CD14-positive monocyte (primary cell): ENCODE results near the gene RNF26. TPM values are rescaled to one million over a fixed set of nuclear protein-coding genes. Genes with fewer than 3 reads are reported as not detected.

Source experiments
- DNase-seq, 3 donors: peaks; one replicate each; pipeline ENCODE4 v3.0.0-alpha.2; 2011 to 2022
- H2AFZ ChIP-seq: 2 replicates; pipeline ENCODE4 v1.6.0; 2012; ENCODE audit warnings: mild to moderate bottlenecking, low read depth, low read length, inconsistent platforms; ENCODE audit not compliant: insufficient read depth, poor library complexity, severe bottlenecking
- H3K27ac ChIP-seq, 2 donors: 1 replicate in 1 of 2; 2 replicates in 1 of 2; pipeline ENCODE4 v1.5.1; 2012 to 2013; ENCODE audit warnings: low read length in 2 of 2, control low read depth in 1 of 2, inconsistent platforms in 1 of 2, low read depth in 1 of 2, mild to moderate bottlenecking in 1 of 2
- H3K27me3 ChIP-seq, 2 donors: one replicate each; pipeline versions ENCODE4 v1.6.0 to v1.6.1; 2011 to 2013; ENCODE audit warnings: low read length in 2 of 2; ENCODE audit not compliant: control insufficient read depth in 2 of 2, insufficient read depth in 2 of 2
- H3K36me3 ChIP-seq, 2 donors: replicated peaks in 1 of 2; 1 replicate in 1 of 2; 2 replicates in 1 of 2; pipeline versions ENCODE4 v1.5.1 to v1.6.1; 2012 to 2013; ENCODE audit warnings: low read length in 2 of 2, control low read depth in 1 of 2, inconsistent platforms in 1 of 2, mild to moderate bottlenecking in 1 of 2; ENCODE audit not compliant: insufficient read depth in 2 of 2, control insufficient read depth in 1 of 2
- H3K4me1 ChIP-seq, 2 donors: 1 replicate in 1 of 2; 2 replicates in 1 of 2; pipeline versions ENCODE4 v1.5.1 to v1.6.1; 2012 to 2013; ENCODE audit warnings: low read length in 2 of 2, control low read depth in 1 of 2, inconsistent platforms in 1 of 2, mild to moderate bottlenecking in 1 of 2, moderate library complexity in 1 of 2; ENCODE audit not compliant: insufficient read depth in 2 of 2, control insufficient read depth in 1 of 2
- H3K4me2 ChIP-seq: replicated peaks from 2 replicates; pipeline ENCODE3; 2012; ENCODE audit warnings: low read length, moderate library complexity, mild to moderate bottlenecking; ENCODE audit not compliant: poor library complexity, severe bottlenecking; ENCODE audit errors: extremely low read depth
- H3K4me3 ChIP-seq, 3 experiments: fragments of 200-600 bp in 1 of 3; sonication (generic) in 1 of 3; replicated peaks in 1 of 3; 1 replicate in 2 of 3; 2 replicates in 1 of 3; pipeline ENCODE4 v1.5.1; 2011 to 2013; ENCODE audit warnings: low read length in 3 of 3, mild to moderate bottlenecking in 3 of 3, control low read depth in 2 of 3, low read depth in 2 of 3, inconsistent platforms in 1 of 3, moderate library complexity in 1 of 3
- H3K79me2 ChIP-seq: 2 replicates; pipeline ENCODE4 v1.6.0; 2012; ENCODE audit warnings: mild to moderate bottlenecking, control low read depth, inconsistent platforms, low read length, moderate library complexity; ENCODE audit not compliant: insufficient read depth
- H3K9ac ChIP-seq: 2 replicates; pipeline ENCODE4 v1.6.0; 2017; ENCODE audit warnings: low read length, mild to moderate bottlenecking; ENCODE audit not compliant: insufficient read depth, poor library complexity, severe bottlenecking
- H3K9me3 ChIP-seq, 2 donors: replicated peaks in 1 of 2; 1 replicate in 1 of 2; 2 replicates in 1 of 2; pipeline versions ENCODE4 v1.5.1 to v1.6.1; 2012 to 2013; ENCODE audit warnings: low read length in 2 of 2, control low read depth in 1 of 2; ENCODE audit not compliant: control insufficient read depth in 1 of 2, insufficient read depth in 1 of 2
- H4K20me1 ChIP-seq: 2 replicates; pipeline ENCODE4 v1.6.0; 2012; ENCODE audit warnings: mild to moderate bottlenecking, low read length, control low read depth, moderate library complexity; ENCODE audit not compliant: insufficient read depth
- H3K27ac Mint-ChIP-seq, 7 donors: one replicate each; pipeline ENCODE4 v1.8.0; 2020; ENCODE audit warnings: mild to moderate bottlenecking in 7 of 7, mixed read lengths in 7 of 7, moderate library complexity in 6 of 7, inconsistent platforms in 2 of 7
- H3K27me3 Mint-ChIP-seq, 3 donors: one replicate each; pipeline ENCODE4 v1.8.0; 2021 to 2022; ENCODE audit warnings: low read depth in 3 of 3, mild to moderate bottlenecking in 3 of 3, mixed read lengths in 3 of 3, moderate library complexity in 3 of 3, inconsistent platforms in 1 of 3
- H3K36me3 Mint-ChIP-seq, 2 donors: one replicate each; pipeline ENCODE4 v1.8.0; 2020; ENCODE audit warnings: mixed read lengths in 2 of 2, inconsistent platforms in 1 of 2, mild to moderate bottlenecking in 1 of 2
- H3K4me1 Mint-ChIP-seq: one replicate; pipeline ENCODE4 v1.8.0; 2020; ENCODE audit warnings: mild to moderate bottlenecking, mixed read lengths
- H3K4me3 Mint-ChIP-seq, 2 donors: one replicate each; pipeline ENCODE4 v1.8.0; 2020; ENCODE audit warnings: mild to moderate bottlenecking in 2 of 2, mixed read lengths in 2 of 2, moderate library complexity in 1 of 2
- H3K9me3 Mint-ChIP-seq, 7 donors: one replicate each; pipeline ENCODE4 v1.8.0; 2020 to 2022; ENCODE audit warnings: mixed read lengths in 7 of 7, mild to moderate bottlenecking in 6 of 7, moderate library complexity in 6 of 7, inconsistent platforms in 2 of 7
- CTCF ChIP-seq: fragments of 200-600 bp; IDR thresholded peaks from one replicate; pipeline ENCODE4 v1.8.0; 2022; ENCODE audit warnings: antibody characterized with exemption, mild to moderate bottlenecking
- WGBS: methylation state at CpG from one replicate; pipeline ENCODE4 v1.1.5; 2013; ENCODE audit warnings: missing lambda C conversion rate; ENCODE audit not compliant: insufficient coverage; 5-methylcytosine and 5-hydroxymethylcytosine counted together
- intact Hi-C, 2 donors: fragments of 100-400 bp; cut with micrococcal nuclease; formaldehyde crosslinking; loops; one replicate each; pipeline versions ENCODE4 v1.15.0 to v1.15.1; 2023
- polyA plus RNA-seq, 3 donors: library from polyadenylated mRNA; depleted of rRNA in 1 of 3; unstranded in 2 of 3; stranded (reverse) in 1 of 3; fragments of 300-500 nt in 2 of 3; fragments of >200 nt in 1 of 3; fragmentation: Illumina TruSeq in 2 of 3; gene quantifications; 1 replicate in 2 of 3; 2 replicates in 1 of 3; pipeline ENCODE4 v1.2.3, GENCODE V29; 2012 to 2021

RNF26 gene
- polyA plus RNA-seq, 3 donors: 6.8 to 27.6 (median 20.5) TPM

- no peak for TF ChIP-seq CTCF
- H3K27ac Mint-ChIP-seq: no peak overlapping the region
Measured at GRCh38 chr11:119370486-119371046, 36.2 kb downstream of the RNF26 start.

GRCh38 chr11:119371067-119371601 is 36.8 kb downstream of the RNF26 start:
- Histone ChIP-seq H3K36me3 (no peaks in the 10 kb centered on the region), H4K20me1 (no peaks in the 10 kb centered on the region), H3K4me3 (no peak overlapping the region), H3K9me3 (no peaks in the 10 kb centered on the region), H3K79me2 (no peaks in the 10 kb centered on the region), H2AFZ (no peak overlapping the region), H3K9ac (no peak overlapping the region), H3K4me1 (no peaks in the 10 kb centered on the region), H3K27ac (no peak overlapping the region), H3K4me2 (no peak overlapping the region), H3K27me3 (no peaks in the 10 kb centered on the region)
- no peak overlapping the region for H3K4me3 Mint-ChIP-seq
- H3K4me1 Mint-ChIP-seq: no peaks in the 10 kb centered on the region
- intact Hi-C loops: no loop called here
- 88% methylated on average over 8 of the region's 8 CpGs for WGBS
- no peak for TF ChIP-seq CTCF
- no peak overlapping the region for H3K27ac Mint-ChIP-seq
- no peaks in the 10 kb centered on the region for H3K9me3 Mint-ChIP-seq
- DNase-seq: no peak
- no peaks in the 10 kb centered on the region for H3K36me3 Mint-ChIP-seq
- peaks cover 10 to 14% (median 13%) of the 10 kb centered on the region in 3 donors for H3K27me3 Mint-ChIP-seq

More at GRCh38 chr11:119370486-119371046, 36.2 kb downstream of the RNF26 start:
- no peak overlapping the region for H2AFZ ChIP-seq
- no peaks in the 10 kb centered on the region for H3K4me1 ChIP-seq
- no peaks in the 10 kb centered on the region for H3K36me3 Mint-ChIP-seq
- H3K9me3 ChIP-seq: no peaks in the 10 kb centered on the region
- no peak for DNase-seq
- H3K27me3 Mint-ChIP-seq: peaks cover 12 to 17% (median 16%) of the 10 kb centered on the region in 3 donors
- no peaks in the 10 kb centered on the region for H3K9me3 Mint-ChIP-seq
- no peaks in the 10 kb centered on the region for H3K79me2 ChIP-seq
- no peak overlapping the region for H3K4me3 ChIP-seq
- 89% methylated on average over 7 of the region's 8 CpGs for WGBS
- no peaks in the 10 kb centered on the region for H3K4me1 Mint-ChIP-seq
- H3K9ac ChIP-seq: no peak overlapping the region
- H3K36me3 ChIP-seq: no peaks in the 10 kb centered on the region
- H4K20me1 ChIP-seq: no peaks in the 10 kb centered on the region
- no peak overlapping the region for H3K4me2 ChIP-seq
- peaks cover 0 to 1% of the 10 kb centered on the region in 2 donors for H3K27me3 ChIP-seq
- H3K4me3 Mint-ChIP-seq: no peak overlapping the region
- H3K27ac ChIP-seq: no peak overlapping the region
- intact Hi-C loops: no loop called here
